Fibroblast of skin of right biceps (primary cell): Measurements from ENCODE around the gene ZBTB20.
A peak's percentile ranks its signal among the peaks of the same experiment; 100 is the strongest.

Experiments
- DNase-seq: peaks from one replicate; pipeline ENCODE4 v3.0.0-alpha.2; 2013

Gene ZBTB20

GRCh38 chr3:114351822-114352145 lies 795.3 kb downstream of the ZBTB20 start:
- no peak for DNase-seq

GRCh38 chr3:114351123-114351821 lies 795.8 kb downstream of the ZBTB20 start:
- no peak for DNase-seq

- DNase-seq, result no peak
Measured at GRCh38 chr3:114350690-114351089, 796.4 kb downstream of the ZBTB20 start.

- no peak for DNase-seq
Measured at GRCh38 chr3:114350271-114350670, 796.8 kb downstream of the ZBTB20 start.

DNA sequence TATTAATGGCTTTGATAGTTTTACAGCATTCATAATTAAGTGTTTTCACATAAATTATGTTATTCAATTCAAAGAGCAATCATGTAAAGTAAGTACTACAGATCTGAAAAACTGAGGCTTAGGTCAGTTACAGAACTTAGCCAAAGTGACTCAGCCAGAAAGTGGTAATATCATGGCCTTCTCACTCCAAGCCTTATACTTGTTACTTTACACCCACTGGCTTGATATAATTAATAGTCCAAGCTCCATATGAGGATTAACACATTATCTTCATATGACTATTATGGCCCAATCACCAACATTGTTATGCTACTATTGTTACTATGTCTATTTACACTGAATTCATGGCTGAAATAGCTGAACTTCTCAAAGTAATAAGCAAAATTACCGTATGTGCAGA lies 802.6 kb downstream of the ZBTB20 start:
- no peak for DNase-seq

DNA sequence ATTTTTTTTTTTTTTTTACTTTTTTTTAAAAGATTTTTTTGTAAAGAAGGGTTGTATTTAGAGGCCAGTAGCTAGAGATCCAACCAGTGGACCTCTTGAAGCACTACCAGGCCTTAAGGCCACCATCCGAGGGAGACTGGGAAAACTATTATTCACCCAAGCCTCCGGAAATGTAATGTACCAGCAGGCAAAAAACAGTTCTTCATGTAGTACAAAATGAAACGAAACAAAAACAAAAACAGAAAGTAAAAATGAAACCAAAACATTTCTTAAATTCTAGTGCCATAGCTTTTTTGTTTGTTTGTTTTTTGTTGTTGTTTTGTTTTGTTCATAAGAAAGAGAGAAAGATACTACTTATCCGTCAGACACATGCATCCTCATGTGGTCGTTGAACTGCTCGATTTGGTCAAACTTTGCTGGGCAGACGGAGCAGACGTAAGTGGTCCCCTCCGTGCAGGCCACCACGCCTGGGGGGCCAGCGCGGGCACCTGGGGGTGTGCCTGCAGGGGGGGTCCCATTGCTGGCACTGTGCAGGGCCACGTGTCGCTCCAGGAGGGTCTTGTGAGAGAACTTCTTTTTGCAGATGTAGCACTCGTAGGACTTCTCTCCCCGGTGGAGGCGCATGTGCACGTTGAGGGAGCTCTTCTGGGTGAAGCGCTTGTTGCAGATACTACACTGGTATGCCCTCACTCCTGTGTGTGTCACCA lies 808.3 kb downstream of the ZBTB20 start:
- DNase-seq, result no peak

DNA sequence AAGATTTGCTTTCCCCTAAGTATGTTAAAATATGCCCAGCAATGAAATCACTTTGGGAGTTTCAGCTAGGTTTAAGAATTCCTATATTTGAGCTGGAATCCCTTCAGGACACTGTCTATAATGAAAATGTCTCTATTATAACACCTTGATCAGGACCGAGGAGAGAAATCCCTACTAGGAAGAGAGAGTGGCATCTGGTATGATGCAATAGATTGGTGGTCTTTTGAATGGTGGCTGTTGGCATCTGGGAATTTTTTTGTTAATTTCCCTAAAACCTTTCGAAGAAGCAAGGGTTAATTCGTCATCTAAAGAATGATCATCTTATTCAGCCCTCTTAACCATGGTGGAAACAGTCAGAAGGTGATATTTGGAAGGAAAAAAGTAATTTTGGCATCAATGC lies 810.2 kb downstream of the ZBTB20 start:
- DNase-seq, result no peak

- DNase-seq, result peak; percentile 1
Measured at GRCh38 chr3:114336122-114336697, 810.9 kb downstream of the ZBTB20 start.

- no peak for DNase-seq
Measured at GRCh38 chr3:114333923-114334240, 813.2 kb downstream of the ZBTB20 start.

DNA sequence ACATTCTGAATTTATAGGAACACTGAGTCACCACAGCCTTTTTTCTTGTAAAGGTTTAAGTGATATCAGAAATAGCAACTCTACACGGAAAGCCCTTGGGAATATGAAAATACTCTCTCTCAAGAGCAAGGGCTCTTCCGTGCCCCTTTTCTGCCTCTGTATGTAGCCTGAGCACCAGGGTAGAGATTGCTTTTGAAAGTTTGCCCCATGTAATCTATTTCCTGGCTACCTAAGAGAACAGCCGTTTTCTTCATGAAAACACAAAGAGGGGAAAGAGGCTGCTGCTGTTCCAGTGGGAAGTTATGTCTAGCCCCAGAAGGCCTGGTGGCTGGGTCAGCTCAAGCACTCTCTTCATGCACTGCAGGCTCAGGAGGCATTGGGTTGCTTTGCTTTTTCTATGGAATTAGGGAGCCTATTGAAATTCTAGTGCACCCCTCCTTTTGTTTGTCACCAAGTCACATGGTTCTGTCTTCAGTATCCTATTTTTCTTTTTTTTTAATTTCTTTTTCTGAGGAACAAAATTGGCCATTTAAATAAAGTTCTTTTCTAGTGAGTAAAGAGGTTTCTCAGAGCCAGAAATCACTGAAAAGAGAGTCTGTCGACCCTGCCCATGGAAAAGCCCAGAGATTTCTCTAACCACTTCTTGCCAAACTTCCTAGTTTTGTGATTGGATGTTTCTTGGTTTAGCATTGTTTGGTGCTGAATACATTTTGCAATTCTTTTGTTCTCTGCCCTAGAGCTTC lies 813.7 kb downstream of the ZBTB20 start:
- DNase-seq, result peak; percentile 9

- DNase-seq, result no peak
Measured at GRCh38 chr3:114332342-114333179, 814.5 kb downstream of the ZBTB20 start.

- no peak for DNase-seq
Measured at GRCh38 chr3:114331710-114332109, 815.4 kb downstream of the ZBTB20 start.

GRCh38 chr3:114331007-114331406 lies 816.1 kb downstream of the ZBTB20 start:
- DNase-seq, result no peak

DNA sequence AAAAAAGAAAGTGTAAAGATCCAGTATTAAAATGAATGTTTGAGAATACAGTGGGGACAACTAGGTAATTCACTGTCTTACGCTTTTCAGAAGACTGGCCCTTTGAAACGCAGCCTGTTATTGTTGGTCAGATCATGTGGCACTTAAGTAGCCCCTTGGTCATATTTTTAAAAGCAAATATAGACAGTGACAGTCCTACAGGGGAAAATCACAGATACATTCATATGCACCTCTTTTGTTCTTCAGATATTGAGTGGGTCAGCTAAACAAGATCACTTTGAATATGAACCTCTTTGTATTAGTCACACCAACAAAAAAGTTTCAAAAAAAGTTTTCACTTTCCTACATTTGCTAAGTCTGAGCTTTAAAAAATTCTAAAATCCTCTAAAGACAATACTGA lies 817.3 kb downstream of the ZBTB20 start:
- DNase-seq, result no peak

DNA sequence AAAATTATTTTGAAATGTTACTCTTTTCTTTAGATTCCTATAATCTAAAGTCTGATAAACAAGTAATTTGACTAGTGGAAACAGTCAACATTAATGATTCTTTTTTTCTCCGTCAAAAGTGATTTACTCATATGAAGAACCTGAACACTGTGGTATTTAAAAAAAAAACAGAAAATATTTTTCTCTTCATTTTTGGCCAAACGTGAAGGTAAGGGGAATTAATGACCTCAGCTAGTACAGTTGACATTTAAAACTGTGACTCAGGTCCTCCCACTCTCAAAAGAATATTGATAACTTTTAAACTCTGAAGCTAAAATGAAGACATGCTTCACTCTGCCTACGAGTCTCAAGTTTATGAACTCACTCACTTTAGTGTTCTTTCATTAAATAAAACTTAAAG lies 818.7 kb downstream of the ZBTB20 start:
- no peak for DNase-seq

DNA sequence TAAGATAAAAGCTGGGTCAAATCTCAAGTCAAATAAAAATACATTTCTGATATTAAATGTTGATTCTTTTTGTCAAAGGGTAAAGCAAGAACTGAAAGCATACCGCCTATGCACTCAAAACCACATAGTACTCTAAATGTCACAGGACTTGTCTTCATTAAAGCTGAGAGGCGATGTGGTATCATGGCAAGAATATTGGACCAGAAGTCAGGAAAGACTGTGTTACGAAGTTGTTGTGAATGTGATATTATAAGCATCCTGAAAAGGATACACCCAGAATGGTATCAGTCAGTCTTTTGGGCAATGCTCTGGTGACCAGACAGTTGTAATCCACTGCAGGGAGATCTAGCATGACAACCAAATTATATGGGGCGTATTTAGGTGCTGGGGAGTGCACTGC lies 819.4 kb downstream of the ZBTB20 start:
- DNase-seq, result no peak

DNA sequence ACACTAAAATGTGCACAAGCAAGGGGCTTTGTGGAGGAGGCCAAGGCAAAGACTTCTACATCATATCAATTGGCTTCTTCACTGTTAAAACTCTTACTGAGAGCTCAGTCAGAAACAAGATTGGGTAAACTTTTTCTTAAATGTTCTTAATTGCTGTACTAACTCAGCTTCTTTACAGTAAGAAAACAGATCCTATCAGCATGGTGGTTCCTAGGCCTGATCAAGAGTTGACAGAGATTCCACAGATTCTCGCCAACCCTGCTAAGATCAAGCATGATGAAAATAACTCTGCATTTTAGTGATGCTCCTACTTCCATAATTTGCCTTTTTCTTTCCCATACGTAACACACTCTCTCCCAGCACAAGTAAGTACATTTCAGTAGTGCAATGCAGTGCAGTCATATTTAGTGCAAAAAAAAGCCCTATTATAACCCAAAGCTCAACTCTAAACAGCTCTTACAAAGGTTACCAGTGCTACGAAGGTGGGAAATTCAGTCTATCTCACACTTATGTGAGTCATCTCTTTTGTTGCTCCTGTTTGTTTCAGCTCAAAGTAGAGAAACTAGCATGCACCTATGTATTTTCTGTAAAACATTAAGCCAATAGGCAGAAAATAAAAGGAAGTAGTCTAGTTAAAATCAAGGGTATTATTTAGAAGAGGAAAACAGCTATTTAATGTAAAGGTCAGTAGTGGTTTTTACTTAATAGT lies 823.4 kb downstream of the ZBTB20 start:
- no peak for DNase-seq

GRCh38 chr3:114320246-114320645 lies 826.8 kb downstream of the ZBTB20 start:
- no peak for DNase-seq

DNA sequence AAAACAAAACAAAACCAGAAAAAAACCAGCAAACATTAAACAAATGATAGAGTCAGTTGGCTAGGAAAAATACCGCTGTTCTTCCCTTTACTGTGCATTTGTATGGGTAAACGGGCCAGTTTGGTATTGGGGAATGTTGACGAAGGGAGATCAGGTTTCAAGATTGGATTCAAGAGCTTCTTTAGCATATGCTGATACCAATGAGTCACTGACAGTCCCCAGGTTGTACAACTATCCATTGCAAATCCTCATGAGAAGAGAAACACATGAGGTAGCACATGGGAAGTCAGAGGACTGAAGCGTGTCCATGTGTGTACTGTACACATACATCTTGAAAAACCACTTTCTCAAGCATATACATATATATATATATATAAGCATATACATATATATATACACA lies 827.6 kb downstream of the ZBTB20 start:
- peak; percentile 55 for DNase-seq

- DNase-seq, result no peak
Measured at GRCh38 chr3:114318295-114318694, 828.8 kb downstream of the ZBTB20 start.

GRCh38 chr3:114314282-114314681 lies 832.8 kb downstream of the ZBTB20 start:
- no peak for DNase-seq

- DNase-seq, result no peak
Measured at GRCh38 chr3:114313426-114313825, 833.7 kb downstream of the ZBTB20 start.
